Muscle layer of colon (tissue), 2 donors: ENCODE results near the gene FNDC3B.

Experiments
- H3K27ac ChIP-seq: one replicate; pipeline ENCODE4 v1.7.0; 2013; ENCODE audit warnings: low read depth, mild to moderate bottlenecking, low read length, moderate library complexity
- H3K27me3 ChIP-seq, 2 donors: one replicate each; pipeline ENCODE4 v1.7.0; 2013; ENCODE audit warnings: low read length in 2 of 2, mild to moderate bottlenecking in 2 of 2; ENCODE audit not compliant: insufficient read depth in 2 of 2, control insufficient read depth in 1 of 2
- H3K36me3 ChIP-seq: one replicate; pipeline ENCODE4 v1.7.0; 2013; ENCODE audit warnings: mild to moderate bottlenecking, low read length; ENCODE audit not compliant: insufficient read depth
- H3K4me1 ChIP-seq: one replicate; pipeline ENCODE4 v1.7.0; 2013; ENCODE audit warnings: mild to moderate bottlenecking, low read length; ENCODE audit not compliant: insufficient read depth
- H3K4me3 ChIP-seq, 2 donors: one replicate each; pipeline ENCODE4 v1.7.0; 2013; ENCODE audit warnings: low read length in 2 of 2, low read depth in 1 of 2, mild to moderate bottlenecking in 1 of 2, moderate library complexity in 1 of 2
- H3K9ac ChIP-seq: one replicate; pipeline ENCODE4 v1.7.0; 2013; ENCODE audit warnings: low read length
- H3K9me3 ChIP-seq: one replicate; pipeline ENCODE4 v1.7.0; 2013; ENCODE audit warnings: mild to moderate bottlenecking, low read length
- donor health status: abdominal sarcoma.
- donor health status: Adenocarcinoma of cecum.

The FNDC3B gene

DNA sequence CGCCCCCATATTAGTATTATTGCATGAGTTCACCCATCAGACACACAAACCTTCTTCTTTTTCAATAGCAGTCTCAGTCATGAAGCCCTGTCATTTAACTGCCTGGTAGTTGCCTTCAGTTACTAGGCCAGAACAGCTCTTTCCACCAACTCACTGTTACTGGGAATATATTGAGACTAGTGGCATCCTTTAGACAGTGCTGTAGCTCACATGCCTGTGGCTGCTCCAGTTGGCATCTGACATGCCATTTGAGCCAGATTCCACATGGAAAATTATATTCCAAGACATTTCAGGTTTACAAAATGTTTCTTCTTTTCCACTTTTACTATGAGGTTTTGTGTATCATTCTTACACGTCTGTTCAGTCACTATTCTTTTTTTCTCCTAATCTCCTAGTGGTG lies 262.8 kb downstream of the FNDC3B start:
- Histone ChIP-seq H3K4me3 (no peak overlapping the region), H3K9me3 (no peaks in the 10 kb centered on the region), H3K36me3 (peaks cover 21% of the 10 kb centered on the region)

GRCh38 chr3:172303181-172303580 lies 263.8 kb downstream of the FNDC3B start:
- no peaks in the 10 kb centered on the region for H3K27me3 ChIP-seq
- no peaks in the 10 kb centered on the region for H3K9me3 ChIP-seq
- H3K27ac ChIP-seq = no peak overlapping the region
- no peaks in the 10 kb centered on the region for H3K4me1 ChIP-seq
- no peak overlapping the region for H3K9ac ChIP-seq
- H3K36me3 ChIP-seq = peaks cover 30% of the 10 kb centered on the region
- no peak overlapping the region for H3K4me3 ChIP-seq

More for the DNA sequence above, 262.8 kb downstream of the FNDC3B start:
- H3K9ac ChIP-seq = no peak overlapping the region
- H3K27me3 ChIP-seq = no peaks in the 10 kb centered on the region
- H3K27ac ChIP-seq = no peak overlapping the region
- H3K4me1 ChIP-seq = no peaks in the 10 kb centered on the region

- Histone ChIP-seq H3K36me3 (peaks cover 31% of the 10 kb centered on the region), H3K9ac (no peak overlapping the region), H3K27me3 (no peaks in the 10 kb centered on the region), H3K27ac (no peak overlapping the region), H3K9me3 (no peaks in the 10 kb centered on the region), H3K4me1 (no peaks in the 10 kb centered on the region), H3K4me3 (no peak overlapping the region)
Measured at GRCh38 chr3:172303941-172304558, 264.7 kb downstream of the FNDC3B start.

GRCh38 chr3:172305552-172305951 lies 266.2 kb downstream of the FNDC3B start:
- no peaks in the 10 kb centered on the region for H3K4me1 ChIP-seq
- H3K27me3 ChIP-seq = no peaks in the 10 kb centered on the region
- peaks cover 38% of the 10 kb centered on the region for H3K36me3 ChIP-seq
- H3K9ac ChIP-seq = no peak overlapping the region
- H3K27ac ChIP-seq = no peak overlapping the region
- H3K4me3 ChIP-seq = no peak overlapping the region
- H3K9me3 ChIP-seq = no peaks in the 10 kb centered on the region

DNA sequence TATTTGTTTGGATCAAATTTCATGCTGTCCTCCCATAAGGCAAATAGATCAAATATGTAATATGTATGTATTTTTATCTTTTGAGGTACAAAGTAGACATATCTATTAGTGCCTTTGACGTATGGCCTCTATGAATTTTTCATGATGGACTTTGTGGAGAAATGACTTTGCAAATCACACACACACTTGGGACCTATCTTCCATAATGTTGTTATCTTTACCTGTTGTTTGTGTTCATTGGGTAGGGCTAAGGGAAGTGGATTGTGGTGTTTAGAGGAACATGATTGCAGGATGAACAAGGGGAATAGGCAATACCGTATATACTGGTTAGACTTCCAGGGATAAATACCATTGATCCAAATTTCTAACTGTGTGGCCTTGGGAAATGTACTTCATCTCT lies 266.6 kb downstream of the FNDC3B start:
- no peaks in the 10 kb centered on the region for H3K9me3 ChIP-seq
- no peak overlapping the region for H3K4me3 ChIP-seq
- H3K27ac ChIP-seq = no peak overlapping the region
- H3K36me3 ChIP-seq = peaks cover 39% of the 10 kb centered on the region
- no peaks in the 10 kb centered on the region for H3K4me1 ChIP-seq
- no peaks in the 10 kb centered on the region for H3K27me3 ChIP-seq
- no peak overlapping the region for H3K9ac ChIP-seq

DNA sequence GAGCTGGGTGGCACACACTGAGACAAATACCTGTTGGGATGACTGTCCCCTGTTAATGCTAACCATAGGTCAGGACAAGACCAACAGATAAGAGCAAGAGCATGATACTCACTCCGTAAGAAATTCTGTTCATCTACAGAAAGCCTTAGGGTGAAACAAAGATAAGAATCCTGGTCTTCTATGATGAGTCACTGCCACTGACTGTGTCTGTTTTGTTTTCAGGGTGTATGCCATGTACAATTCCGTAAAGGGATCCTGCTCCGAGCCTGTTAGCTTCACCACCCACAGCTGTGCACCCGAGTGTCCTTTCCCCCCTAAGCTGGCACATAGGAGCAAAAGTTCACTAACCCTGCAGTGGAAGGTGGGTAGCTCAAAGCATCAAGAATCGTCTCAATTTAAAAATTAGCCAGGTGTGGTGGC lies 267.8 kb downstream of the FNDC3B start:
- Histone ChIP-seq H3K36me3 (peaks cover 45% of the 10 kb centered on the region), H3K4me1 (peaks cover 2% of the 10 kb centered on the region), H3K4me3 (no peak overlapping the region), H3K27me3 (no peaks in the 10 kb centered on the region), H3K9me3 (no peaks in the 10 kb centered on the region), H3K27ac (no peak overlapping the region), H3K9ac (no peak overlapping the region)

- Histone ChIP-seq H3K36me3 (peaks cover 47% of the 10 kb centered on the region), H3K9ac (no peak overlapping the region), H3K9me3 (no peaks in the 10 kb centered on the region), H3K27ac (no peak overlapping the region), H3K27me3 (no peaks in the 10 kb centered on the region), H3K4me1 (peaks cover 20% of the 10 kb centered on the region), H3K4me3 (no peak overlapping the region)
Measured at GRCh38 chr3:172309059-172309458, 269.7 kb downstream of the FNDC3B start.

- H3K27me3 ChIP-seq = no peaks in the 10 kb centered on the region
- peaks cover 29% of the 10 kb centered on the region for H3K4me1 ChIP-seq
- no peaks in the 10 kb centered on the region for H3K9me3 ChIP-seq
- H3K4me3 ChIP-seq = no peak overlapping the region
- H3K27ac ChIP-seq = no peak overlapping the region
- H3K36me3 ChIP-seq = peaks cover 47% of the 10 kb centered on the region
- H3K9ac ChIP-seq = no peak overlapping the region
Measured at GRCh38 chr3:172309741-172310427, 270.5 kb downstream of the FNDC3B start.

- Histone ChIP-seq H3K9me3 (no peaks in the 10 kb centered on the region), H3K36me3 (peaks cover 47% of the 10 kb centered on the region), H3K9ac (no peak overlapping the region), H3K27me3 (no peaks in the 10 kb centered on the region), H3K4me1 (peaks cover 34% of the 10 kb centered on the region), H3K4me3 (no peak overlapping the region), H3K27ac (no peak overlapping the region)
Measured at GRCh38 chr3:172310428-172310760, 271.0 kb downstream of the FNDC3B start.

DNA sequence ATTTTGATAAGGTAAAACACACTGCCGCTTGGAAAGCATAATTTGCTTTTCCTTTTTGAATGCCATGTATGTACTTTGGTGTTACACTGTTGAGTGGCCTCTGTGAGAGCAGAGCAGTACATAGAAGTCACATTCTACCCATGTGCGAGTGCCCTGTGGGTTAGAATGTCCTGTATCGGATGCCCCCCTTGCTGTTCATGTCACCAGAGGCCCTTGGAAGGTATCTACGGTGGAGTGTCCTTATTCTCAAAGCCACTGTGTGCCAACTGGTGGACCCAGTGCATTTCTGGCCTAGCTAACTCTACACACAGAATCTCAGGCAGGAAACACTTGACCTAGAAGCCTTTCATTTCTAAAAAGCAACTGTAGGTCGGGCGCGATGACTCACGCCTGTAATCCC lies 271.8 kb downstream of the FNDC3B start:
- peaks cover 42% of the 10 kb centered on the region for H3K4me1 ChIP-seq
- no peak overlapping the region for H3K27ac ChIP-seq
- H3K27me3 ChIP-seq = no peaks in the 10 kb centered on the region
- H3K9me3 ChIP-seq = no peaks in the 10 kb centered on the region
- no peak overlapping the region for H3K9ac ChIP-seq
- H3K4me3 ChIP-seq = no peak overlapping the region
- H3K36me3 ChIP-seq = peaks cover 47% of the 10 kb centered on the region

DNA sequence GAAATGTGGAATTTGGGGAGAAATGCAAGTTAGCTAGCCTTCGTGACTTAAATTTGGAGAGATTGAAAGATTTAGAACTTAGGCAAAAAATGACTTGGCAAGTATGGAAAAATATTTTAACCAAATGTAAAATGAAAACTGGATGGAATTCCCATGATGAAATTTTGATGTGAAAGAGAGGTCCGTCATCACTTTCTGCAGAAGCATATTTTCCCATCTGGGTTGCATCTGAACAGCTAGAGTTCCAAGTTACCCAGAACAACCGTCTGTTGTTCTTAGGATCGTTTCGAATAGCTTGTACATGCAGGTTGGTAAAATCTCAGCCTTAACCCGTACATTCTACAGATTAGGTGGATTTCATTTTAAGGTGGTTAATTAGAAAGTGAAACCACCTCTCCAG lies 272.6 kb downstream of the FNDC3B start:
- Histone ChIP-seq H3K4me1 (peaks cover 50% of the 10 kb centered on the region), H3K27ac (no peak overlapping the region), H3K9me3 (no peaks in the 10 kb centered on the region), H3K27me3 (no peaks in the 10 kb centered on the region), H3K9ac (no peak overlapping the region), H3K36me3 (peaks cover 46% of the 10 kb centered on the region), H3K4me3 (no peak overlapping the region)

- peaks cover 39% of the 10 kb centered on the region for H3K36me3 ChIP-seq
Measured at GRCh38 chr3:172312711-172313110, 273.3 kb downstream of the FNDC3B start.

More at GRCh38 chr3:172312711-172313110, 273.3 kb downstream of the FNDC3B start:
- H3K27me3 ChIP-seq = no peaks in the 10 kb centered on the region
- H3K9me3 ChIP-seq = no peaks in the 10 kb centered on the region
- H3K27ac ChIP-seq = no peak overlapping the region
- H3K4me3 ChIP-seq = no peak overlapping the region
- no peak overlapping the region for H3K9ac ChIP-seq
- peaks cover 54% of the 10 kb centered on the region for H3K4me1 ChIP-seq
